Measurements from ENCODE around the gene HSD17B8. TPM values are rescaled to one million over a fixed set of nuclear protein-coding genes. Genes with fewer than 3 reads are reported as not detected.
A peak's percentile ranks its signal among the peaks of the same experiment; 100 is the strongest.

The HSD17B8 gene
- 5.9 and 8.0 TPM in 2 replicates for total RNA-seq

GRCh38 chr6:33204415-33205190 lies at the start of gene HSD17B8:
TSS of gene HSD17B8 (plus strand) at chr6:33204655. CDS start at chr6:33204669, 14 bp downstream.

GRCh38 chr6:33192105-33192646 lies 12.3 kb upstream of the HSD17B8 start, which contains the start of gene COL11A2:
TSS of gene COL11A2 (minus strand) at chr6:33192467. CDS start at chr6:33192240, 227 bp downstream.

GRCh38 chr6:33200219-33201146 lies 4.0 kb upstream of the HSD17B8 start, which contains the start of the genes RXRB and SLC39A7:
TSS of gene RXRB (minus strand) at chr6:33200665. CDS start at chr6:33200476, 189 bp downstream.
TSS of gene SLC39A7 (plus strand) at chr6:33200867. CDS start at chr6:33201246, 379 bp downstream.

GRCh38 chr6:33208091-33208967 lies 3.9 kb downstream of the HSD17B8 start, which contains the start of gene RING1:
TSS of gene RING1 (plus strand) at chr6:33208500. CDS start at chr6:33208823, 323 bp downstream.

Small RNA genes within 50 kb of the gene (small RNA-seq; reads per million reads assigned to genes)
- gene MIR219A1 (0.95 reads per million, percentile 54 among the genes with 10 or more reads in this experiment), gene RNY4P10 (0.26 reads per million)

Other genes with a start within 250 kb of the HSD17B8 start
- 144 and 181 TPM in 2 replicates for gene BRD2, start 236.1 kb upstream of the HSD17B8 start, total RNA-seq
- not detected in 2 replicates for gene HLA-DOA, start 195.1 kb upstream of the HSD17B8 start, total RNA-seq
- gene HLA-DPA1, start 131.0 kb upstream of the HSD17B8 start, total RNA-seq, result 9.0 and 14.9 TPM in 2 replicates
- 46.8 and 57.7 TPM in 2 replicates for gene HLA-DPB1, start 128.7 kb upstream of the HSD17B8 start, total RNA-seq
- gene COL11A2, start 12.2 kb upstream of the HSD17B8 start, total RNA-seq, result 0.22 and 0.39 TPM in 2 replicates
- gene RXRB, start 4.0 kb upstream of the HSD17B8 start, total RNA-seq, result 30.6 and 32.2 TPM in 2 replicates
- gene SLC39A7, start 3.8 kb upstream of the HSD17B8 start, total RNA-seq, result 131 and 148 TPM in 2 replicates
- gene RING1, start 3.8 kb downstream of the HSD17B8 start, total RNA-seq, result 26.2 and 44.4 TPM in 2 replicates
- 45.5 and 62.4 TPM in 2 replicates for gene VPS52, start 67.2 kb downstream of the HSD17B8 start, total RNA-seq
- gene RPS18, start 67.4 kb downstream of the HSD17B8 start, total RNA-seq, result 1,662 and 2,917 TPM in 2 replicates
- 29.3 and 38.5 TPM in 2 replicates for gene B3GALT4, start 72.5 kb downstream of the HSD17B8 start, total RNA-seq
- gene WDR46, start 84.6 kb downstream of the HSD17B8 start, total RNA-seq, result 61.6 and 62.8 TPM in 2 replicates
- 16.5 and 29.7 TPM in 2 replicates for gene PFDN6, start 84.9 kb downstream of the HSD17B8 start, total RNA-seq
- 86.5 and 107 TPM in 2 replicates for gene RGL2, start 94.3 kb downstream of the HSD17B8 start, total RNA-seq
- 152 and 157 TPM in 2 replicates for gene TAPBP, start 109.4 kb downstream of the HSD17B8 start, total RNA-seq
- gene ZBTB22, start 113.1 kb downstream of the HSD17B8 start, total RNA-seq, result 26.8 and 29.8 TPM in 2 replicates
- gene DAXX, start 118.3 kb downstream of the HSD17B8 start, total RNA-seq, result 29.4 and 31.0 TPM in 2 replicates
- gene KIFC1, start 187.2 kb downstream of the HSD17B8 start, total RNA-seq, result 7.5 and 11.0 TPM in 2 replicates
- 19.6 and 23.6 TPM in 2 replicates for gene PHF1, start 206.4 kb downstream of the HSD17B8 start, total RNA-seq
- gene CUTA, start 213.5 kb downstream of the HSD17B8 start, total RNA-seq, result 111 and 204 TPM in 2 replicates
- 6.8 and 14.9 TPM in 2 replicates for gene SYNGAP1, start 215.4 kb downstream of the HSD17B8 start, total RNA-seq
- gene ZBTB9, start 249.9 kb downstream of the HSD17B8 start, total RNA-seq, result 4.9 and 7.9 TPM in 2 replicates